GM19438 (cell line): ENCODE data around the gene SHB.
A peak's percentile ranks its signal among the peaks of the same experiment; 100 is the strongest.

Experiments used
- ATAC-seq: cut with Tn5 transposase; IDR thresholded peaks from one replicate; pipeline ENCODE4 v1.9.1; 2021; ENCODE audit warnings: low read depth; ENCODE audit not compliant: unreplicated experiment

Gene SHB

DNA sequence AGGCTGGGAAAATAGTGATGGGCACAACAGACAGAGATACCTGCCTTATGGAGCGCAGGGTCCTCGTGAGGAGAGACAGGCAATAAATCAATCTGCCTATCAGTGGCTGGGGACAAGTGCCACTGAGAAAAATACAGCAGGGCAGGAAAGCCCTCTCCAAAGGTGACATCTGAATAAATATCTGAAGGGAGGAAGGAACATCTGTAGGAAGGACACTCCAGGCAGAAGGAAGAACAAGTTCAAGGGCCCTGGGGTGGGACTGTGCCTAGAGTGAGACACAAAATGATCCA lies 111.4 kb downstream of the SHB start:
- ATAC-seq, result no peak

DNA sequence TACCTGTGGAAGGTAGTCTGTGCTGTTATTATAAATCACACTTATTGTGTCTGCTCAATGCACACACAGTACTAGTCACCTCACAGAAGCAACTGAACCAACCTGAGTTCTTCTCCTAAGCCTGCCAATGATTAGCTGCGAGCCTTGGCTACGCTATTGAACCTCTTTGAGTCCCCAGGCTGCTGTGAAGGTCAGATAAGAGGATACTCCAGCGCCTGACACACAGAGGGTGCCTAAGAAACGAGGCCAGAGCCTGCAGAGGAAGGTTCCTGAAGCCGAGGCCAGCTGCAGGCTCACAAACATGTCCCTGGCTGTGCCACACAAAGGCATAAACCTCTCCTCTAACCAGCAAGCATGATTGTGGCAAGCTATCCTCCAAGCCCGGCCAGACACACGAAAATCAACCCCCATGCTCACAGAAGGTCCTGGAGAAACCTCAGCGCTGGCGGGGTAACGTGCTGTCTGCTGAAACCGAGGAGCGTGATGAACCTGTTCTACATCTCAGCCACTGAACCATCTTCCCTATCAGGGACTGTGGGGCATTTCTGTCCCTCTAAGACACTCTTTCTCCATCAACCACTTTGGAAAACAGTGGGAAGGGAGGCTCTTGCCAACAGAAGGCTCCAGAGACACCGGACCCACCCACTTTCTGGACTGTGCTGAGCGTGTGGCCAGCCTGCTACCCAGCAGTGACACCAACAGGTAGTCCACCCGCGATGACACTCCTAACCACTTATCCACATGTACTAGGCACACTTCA lies 111.9 kb downstream of the SHB start:
- no peak for ATAC-seq

DNA sequence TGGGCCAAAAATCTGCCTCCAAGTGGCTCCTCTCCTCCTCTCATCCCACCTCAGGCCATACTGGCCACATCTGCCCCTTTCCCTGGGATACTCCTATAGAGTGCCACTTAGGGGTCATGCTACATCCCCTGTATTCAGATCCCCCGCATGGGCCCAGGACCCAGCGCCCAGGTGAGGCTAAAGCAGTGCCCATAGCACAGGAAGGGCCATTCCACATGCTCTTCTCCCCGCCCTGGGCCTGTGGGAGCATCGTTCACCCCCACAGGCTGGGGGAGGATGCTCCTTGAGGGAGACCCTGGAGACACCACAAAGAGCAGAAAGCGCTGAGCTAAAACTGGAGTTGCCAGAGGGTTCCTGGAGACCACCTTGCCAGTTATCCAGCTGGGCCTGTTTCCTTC lies 112.6 kb downstream of the SHB start:
- no peak for ATAC-seq

DNA sequence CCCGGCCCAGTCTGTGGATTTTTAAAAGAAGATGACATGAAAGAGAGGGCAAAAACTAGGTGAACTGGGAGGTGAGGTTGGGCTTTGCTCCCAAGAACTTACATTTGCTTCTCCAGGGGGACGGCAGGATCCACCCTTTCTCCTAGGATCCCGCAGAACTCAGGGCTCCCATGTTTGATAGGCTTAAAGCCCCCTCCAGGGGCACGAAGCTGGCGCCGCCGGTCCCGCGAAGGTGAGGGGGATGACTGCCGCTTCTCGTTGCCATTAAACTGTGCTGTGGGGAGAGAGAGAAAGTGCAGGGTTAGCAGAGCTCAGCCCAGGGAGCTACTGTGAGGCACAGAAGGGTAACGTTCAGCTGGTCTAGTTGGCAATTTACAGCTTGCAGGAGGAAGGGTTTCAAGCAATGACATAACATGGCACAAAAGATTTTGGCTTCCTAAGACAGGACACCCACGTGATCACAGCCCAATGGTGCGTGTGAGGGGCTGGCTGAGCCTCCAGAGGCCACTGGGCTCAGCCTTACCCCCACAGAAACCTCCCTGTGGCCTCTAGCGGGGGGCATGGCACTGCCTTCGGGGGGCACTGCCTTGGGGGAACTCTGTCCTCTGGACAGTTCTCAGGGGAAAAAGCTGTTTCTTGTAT lies 113.1 kb downstream of the SHB start:
- no peak for ATAC-seq

DNA sequence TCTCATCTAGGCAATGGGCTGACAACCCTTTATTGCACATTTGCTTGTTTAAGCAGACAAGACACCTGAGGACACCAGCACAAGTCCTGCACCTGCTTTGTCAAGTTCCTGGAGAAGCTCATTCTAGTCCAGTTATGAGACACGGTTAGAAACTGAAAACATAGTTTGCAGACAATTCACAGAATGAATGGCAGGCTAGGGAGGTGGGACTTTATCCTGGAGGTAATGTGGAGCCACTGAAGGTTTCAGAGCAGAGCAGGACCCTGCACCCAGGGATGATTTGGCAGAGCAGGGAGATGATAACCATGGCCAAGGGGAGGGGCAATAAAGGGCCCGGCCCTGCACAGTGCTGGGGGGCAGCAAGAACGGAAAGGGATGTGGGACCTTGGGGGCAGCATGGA lies 114.4 kb downstream of the SHB start:
- ATAC-seq, result peak; percentile 53

DNA sequence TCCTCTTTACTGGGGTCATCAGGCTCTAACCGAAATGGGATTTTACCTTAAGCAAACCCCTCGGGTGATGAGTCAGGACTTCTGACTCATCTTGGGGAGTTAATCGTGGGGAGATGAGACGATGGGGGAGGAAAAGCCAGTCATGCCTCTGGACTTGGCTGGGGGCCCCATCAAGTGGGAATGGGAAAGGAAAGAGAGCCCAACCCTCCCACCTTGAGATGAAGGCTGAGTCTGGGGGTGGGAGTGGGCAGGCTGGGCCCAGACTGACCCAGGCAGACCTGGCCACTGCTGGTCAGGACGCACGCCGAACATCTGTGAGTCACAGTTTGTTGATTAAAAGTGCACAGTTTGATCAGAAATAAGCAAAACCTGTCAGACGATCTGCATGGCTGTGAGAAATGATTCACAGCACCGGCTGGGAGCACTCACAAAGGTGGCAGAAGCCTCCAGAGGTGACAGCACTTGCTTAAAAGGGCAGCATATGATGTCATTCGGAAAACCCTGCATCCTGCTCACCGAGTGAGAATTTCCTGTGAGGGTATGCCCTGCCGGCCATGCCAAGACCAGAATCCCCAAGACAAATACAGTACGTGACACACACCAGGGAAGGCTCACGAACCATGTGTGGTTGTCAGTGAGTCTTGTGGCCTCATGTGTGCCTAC lies 115.1 kb downstream of the SHB start:
- peak; percentile 66 for ATAC-seq

DNA sequence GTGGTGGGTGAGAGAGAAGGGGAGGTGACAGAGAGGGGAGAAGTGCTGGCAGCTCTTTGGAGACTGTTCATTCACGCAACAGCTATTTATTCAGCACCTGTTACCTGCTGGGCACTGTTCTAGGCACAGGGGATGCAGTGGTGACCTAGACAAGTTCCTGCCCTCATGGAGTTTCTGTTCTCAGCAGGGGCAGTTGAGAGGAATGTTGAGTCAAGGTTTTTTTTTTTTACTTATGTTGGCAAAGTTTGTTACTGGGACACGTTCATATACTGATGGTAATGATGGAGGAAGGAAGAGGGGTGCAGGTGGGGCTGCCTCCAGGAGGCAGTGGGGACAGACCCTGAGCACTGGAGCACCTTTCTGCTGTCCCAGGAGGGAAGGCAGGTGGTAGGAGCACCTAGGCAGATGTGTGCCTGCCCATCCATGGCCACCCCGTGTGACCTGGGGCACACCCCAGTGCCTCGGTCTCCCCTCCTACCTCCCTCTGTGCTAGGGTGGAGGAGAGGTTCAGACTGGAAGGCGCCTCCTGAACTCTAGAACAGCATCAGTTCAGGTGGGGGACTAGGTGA lies 115.7 kb downstream of the SHB start:
- ATAC-seq, result peak; percentile 12

DNA sequence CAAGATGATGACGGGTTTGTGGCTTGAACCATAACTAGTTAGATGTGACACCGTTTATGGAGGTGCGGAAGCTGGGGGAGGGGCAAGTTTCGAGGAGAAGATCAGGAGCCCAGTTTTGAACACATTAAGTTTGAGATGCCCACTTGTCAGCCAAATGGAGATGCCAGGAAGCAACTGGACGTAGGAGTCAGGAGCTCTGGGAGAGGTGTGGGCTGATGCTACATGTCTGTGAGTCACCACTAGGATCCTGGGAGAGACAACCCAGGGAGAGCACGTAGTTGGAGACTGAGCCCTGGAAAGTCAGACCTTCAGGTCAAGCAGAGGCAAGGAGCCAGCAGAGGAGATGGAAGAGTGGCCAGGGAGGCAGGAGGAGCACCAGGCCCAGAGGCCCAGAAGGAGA lies 116.3 kb downstream of the SHB start:
- ATAC-seq, result no peak

DNA sequence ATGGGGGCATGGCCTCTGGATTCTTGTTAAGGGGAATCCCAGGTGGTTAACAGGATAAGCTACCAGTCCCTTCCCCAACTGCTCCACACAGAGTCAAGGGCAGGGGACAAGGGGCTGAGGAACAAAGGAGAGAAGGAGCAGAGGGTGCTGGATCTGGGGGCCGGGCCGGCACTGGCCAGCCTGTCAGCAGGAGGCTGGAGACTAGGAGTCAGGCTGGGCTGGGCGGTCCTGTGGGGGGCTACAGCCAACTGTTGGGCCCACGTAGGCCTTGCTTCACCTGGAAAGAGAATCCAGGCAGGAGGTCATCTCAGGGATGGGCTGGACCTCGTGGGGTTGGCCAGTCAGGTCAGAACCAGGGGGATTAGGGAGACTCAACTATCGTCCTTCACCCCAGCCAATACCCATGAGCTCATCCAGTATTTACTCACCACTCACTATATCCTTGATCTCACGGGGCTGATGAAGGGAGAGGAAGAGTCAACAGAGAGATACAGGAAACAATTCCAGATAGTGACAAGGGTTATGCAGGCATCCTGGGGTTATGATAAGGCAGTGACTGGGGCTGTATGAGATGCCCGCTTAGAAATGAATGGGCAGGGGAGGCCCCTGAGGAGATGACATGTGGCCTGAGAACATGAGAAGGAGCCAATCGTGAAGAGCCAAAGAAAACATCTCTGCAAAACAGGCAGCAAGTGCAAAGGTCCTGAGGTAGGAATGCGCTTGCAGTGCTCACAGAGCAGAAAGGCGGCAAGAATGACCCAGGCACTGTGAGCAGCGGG lies 117.2 kb downstream of the SHB start:
- ATAC-seq, result no peak

DNA sequence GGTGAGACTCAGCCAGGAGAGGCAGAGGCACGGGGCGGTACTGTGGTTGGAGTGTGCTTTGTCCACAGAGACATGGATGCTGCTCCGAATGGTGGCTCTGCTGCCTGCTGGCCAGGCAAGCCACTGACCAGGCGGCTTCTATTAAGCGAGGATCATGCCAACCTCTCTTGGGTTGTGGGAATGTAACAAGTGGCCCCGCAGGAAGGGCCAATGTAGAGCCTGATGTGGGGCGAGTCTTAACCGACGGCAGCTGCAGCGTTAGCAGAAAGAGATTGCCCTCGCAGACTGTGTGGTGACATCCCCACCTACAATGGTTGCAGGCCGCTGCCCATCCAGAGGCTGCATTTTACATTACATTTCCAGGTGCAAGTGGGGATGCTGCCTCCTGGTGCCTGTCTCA lies 118.5 kb downstream of the SHB start:
- ATAC-seq, result no peak

DNA sequence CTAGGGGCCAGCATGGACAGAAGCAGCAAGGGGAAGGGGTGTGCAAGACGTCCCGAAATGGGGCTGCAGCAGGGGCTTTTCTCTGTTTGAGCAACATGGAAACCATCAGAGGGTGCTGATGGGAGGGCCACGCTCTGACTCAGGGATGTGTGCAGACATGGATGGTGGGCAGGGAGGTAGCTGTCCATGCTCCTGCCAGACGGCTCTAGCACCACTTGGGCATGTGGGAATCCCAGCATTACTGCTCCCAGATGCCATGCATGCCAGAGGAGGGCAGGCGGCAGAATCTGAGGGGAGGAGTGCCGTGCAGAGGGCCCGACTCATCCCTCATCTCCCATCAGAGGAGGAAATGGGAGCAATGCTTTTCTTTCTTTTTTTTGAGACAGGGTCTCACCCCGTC lies 119.5 kb downstream of the SHB start:
- no peak for ATAC-seq

DNA sequence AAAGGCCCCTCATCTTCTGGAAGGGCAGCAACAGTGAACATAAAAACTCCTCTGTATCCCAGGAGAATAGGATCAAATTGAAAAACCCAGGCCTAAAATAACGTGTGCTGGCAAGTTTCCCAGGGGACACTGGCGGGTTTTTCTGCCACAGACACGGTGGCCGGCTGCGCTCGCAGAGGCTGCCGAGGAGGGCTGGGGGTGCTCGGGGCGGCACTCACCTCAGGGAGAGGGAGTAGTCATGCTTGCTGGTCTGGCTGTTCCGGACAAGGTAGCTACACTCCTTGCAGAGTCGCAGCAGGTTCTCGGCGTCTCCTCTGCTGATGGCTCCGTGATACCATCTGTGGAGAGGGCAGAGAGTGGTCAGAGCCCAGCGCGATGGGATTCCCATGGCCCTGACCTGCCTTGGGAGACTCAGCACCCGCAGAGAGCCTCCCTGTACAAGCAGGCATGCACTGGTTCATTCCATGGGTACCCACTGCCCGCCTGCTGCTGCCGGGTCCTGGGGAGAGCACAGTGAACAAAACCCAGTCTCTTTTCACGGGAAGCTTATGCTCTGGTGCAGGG lies 120.5 kb downstream of the SHB start:
- ATAC-seq, result no peak

DNA sequence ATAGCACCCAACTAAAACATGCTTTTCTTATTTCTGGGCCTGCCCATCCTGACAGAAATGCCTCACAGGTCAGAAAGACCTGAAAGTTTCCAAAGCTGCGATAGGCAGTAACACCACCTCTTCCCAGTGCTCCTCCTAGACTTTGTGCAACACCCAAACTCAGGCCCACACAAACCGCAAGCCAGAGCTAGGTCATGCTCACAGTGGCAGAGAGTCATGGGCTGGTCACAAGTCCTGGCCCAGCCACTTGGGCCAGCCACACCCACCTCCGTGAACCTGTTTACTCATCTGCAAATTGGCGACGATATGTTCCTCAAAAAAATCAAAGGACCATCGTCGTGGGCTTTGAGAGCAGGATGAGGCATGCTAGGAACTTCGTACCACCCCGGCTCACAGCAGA lies 121.0 kb downstream of the SHB start:
- ATAC-seq, result no peak

DNA sequence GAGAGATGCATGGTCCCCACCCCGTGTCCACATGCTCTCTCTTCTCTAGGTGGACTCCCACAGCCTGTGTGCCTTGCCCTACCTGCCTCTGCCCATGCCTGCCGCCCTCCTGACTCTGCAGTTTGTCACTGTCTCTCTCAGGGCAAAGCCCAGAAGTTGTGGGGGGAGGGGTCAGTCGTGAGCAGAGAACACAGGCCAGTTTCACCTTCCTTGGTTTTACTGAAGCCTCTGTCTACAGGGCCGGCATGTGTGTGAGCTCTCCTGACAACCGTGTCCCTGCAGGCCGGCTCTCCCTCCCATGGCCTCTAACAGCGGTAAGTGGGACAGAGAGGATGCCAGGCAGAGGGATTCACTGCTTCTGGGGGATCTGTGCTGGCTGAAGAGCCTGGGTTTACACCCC lies 121.6 kb downstream of the SHB start:
- ATAC-seq, result no peak

DNA sequence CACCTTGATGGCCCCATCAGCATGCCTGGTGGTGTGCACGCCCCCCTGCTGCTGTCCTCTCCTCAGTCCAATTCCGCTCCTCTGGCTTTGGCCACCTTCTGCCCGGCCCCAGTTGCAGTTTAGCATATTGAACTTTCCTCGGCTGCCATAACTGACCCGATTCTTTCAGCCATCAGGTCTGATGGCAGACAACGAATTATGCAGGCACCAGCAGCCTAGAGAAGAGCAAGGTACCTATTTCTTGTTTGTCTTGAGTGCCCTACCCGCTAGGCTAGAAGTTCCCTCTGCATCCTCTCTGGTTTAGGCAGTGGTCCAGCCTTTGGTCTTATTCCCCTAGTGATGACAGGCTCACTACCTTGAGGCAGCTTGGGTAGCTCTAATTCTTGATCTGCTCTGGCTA lies 122.1 kb downstream of the SHB start:
- no peak for ATAC-seq

DNA sequence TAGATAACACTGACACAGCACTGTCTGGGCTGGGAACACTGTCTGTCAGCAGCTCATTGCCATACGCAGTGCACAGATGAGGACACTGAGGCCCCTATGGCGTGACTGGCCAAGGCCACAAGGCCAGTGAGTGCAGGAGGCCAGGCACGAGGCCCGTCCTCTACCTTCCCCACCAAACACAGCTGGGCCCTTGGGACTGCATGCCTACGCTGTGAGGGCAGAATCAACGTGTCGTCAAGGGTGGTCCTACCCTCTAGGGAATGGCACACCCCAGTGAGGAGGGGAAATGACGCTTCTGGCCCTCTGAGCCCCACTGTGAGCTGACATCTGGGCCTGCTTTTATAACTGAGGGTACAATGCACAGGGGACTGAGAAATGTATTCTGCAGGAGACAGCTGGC lies 123.0 kb downstream of the SHB start:
- ATAC-seq, result no peak

DNA sequence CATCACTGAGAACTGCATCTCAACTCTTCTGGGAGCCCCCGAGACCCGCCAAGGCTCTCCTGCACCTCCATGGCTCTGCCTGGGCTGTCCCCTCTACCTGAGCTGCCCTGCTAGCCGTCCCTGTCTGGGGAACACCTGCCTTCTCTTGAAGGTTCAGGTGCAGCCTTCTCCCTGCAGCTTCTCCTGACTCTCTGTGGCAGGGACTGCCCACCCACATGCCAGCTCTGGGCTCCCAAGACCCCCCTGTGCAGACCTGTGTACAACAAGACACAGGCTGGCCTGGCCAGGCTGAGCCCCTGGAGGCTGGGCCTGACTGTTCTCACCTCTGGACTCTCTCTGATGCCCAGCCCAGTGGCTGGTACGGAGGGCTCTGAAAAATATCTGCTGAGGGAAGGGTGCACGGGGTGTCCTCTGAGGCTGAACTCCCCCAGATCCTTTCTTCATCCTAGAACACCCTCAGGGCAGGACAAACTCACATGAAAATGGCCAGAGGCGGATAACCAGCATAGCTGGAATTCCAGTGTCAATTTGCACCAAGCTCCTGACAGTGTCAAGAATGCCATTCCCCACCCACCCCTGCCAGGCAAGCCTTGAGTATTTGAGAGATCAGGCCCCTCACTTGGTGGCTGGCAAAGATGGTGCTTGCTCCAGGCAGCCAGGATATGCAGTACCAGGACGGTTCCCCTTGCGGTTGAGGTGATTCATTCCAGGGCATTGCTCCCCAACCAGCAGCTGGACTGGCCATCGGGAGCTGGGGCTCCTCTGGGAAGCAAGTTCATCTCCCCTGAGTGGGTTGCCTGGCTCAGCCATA lies 124.2 kb downstream of the SHB start:
- ATAC-seq, result no peak

DNA sequence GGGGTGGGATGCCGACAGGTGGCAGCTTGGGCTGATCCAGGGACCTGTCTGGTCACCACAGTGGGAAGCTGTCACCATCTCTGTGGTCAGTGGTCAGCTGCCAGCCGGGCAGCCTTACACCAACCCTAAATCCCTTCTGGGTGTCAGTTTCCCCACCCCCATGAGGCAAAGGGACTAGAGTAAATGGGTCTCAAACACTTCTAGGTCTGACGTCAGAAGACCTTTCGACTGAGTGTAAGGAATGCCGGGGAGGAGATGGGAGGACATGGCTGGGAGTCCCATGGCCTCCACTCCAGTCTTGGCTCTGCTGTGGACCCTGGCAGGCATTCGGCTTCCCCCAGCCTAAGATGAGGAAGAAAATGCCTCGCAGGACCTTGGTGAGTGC lies 124.8 kb downstream of the SHB start:
- no peak for ATAC-seq

DNA sequence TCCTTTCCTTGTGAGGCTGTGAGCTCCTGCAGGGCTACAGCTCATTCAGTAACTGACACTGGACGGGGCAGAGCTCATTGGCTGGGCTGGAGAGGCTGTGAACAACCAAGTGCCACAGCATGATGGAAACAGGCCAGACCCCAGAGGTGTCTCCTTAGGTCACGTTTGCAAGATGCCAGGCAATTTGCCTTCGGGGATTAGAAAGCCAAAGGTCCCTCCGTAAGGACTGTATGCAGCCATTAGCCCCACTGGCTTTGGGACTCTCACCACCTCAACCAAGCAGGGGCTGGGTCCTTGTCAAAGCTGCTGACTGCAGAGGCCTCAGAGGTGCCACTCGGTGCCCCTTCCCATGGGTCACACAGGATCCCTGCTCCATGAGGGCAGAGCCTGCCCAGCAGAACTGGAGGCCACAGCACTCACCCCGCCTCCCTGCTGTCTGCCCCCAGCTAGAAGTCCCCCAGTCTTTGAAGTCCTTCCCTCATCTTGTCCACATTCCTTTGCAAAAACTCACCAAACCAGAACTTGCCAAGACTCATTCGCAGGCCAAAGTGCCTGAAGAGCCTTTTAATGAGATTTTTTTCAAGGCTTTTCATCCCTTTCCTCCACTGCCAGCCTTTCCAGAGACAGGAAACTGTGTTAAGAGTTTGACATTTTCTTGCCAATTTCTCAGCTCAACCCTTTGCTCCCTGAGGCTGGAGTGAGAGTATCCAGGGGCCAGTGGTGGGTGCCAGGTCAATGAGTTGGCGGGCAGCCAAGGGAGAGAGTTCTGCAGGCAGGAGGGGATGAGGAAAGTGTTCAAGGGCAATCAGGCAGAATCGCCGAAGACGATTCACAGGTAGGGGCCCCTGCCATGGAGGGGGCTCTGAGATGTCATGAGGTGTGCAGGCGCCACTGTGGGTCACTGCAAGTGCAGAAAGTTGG lies 125.4 kb downstream of the SHB start:
- no peak for ATAC-seq
